ENCODE measurements around the gene EXOSC9.

- no peak for TF ChIP-seq CTCF (conservative IDR thresholded peaks at IDR 0.05)
- no peak for TF ChIP-seq EZH2 (IDR thresholded peaks at IDR 0.05; ENCODE audit: low read depth)
Measured at GRCh38 chr4:121776610-121777401, 24.3 kb upstream of the EXOSC9 start.
